HEK293T (cell line): Measurements from ENCODE around the gene DKK2.

Source experiments
- CTCF ChIA-PET: fragments of 350-600 bp; formaldehyde crosslinking; extraction: SDS; loops from one replicate; lab custom pipeline; 2021; ENCODE audit warnings: antibody characterized with exemption, inconsistent platforms; lab: Yijun Ruan, JAX
- POLR2A ChIA-PET: fragments of 350-600 bp; formaldehyde crosslinking; extraction: SDS; loops from one replicate; lab custom pipeline; 2020; ENCODE audit warnings: antibody characterized with exemption, inconsistent platforms; lab: Yijun Ruan, JAX
- DNase-seq: peaks from one replicate; pipeline ENCODE4 v3.0.0; 2012; ENCODE audit warnings: mixed read lengths; ENCODE audit errors: extremely low spot score
- ARNT ChIP-seq: fragments of 450-650 bp; IDR thresholded peaks from 2 replicates; pipeline ENCODE4 v1.6.1; 2017; ENCODE audit warnings: mild to moderate bottlenecking
- BHLHE40 ChIP-seq: fragments of 450-650 bp; IDR thresholded peaks from 2 replicates; pipeline ENCODE4 v1.6.1; 2016; ENCODE audit warnings: mild to moderate bottlenecking, moderate library complexity, borderline replicate concordance
- CTBP1 ChIP-seq: fragments of 450-650 bp; IDR thresholded peaks from 2 replicates; pipeline ENCODE4 v1.6.1; 2016; ENCODE audit warnings: borderline replicate concordance
- ELF4 ChIP-seq: fragments of 450-650 bp; IDR thresholded peaks from 2 replicates; pipeline ENCODE4 v1.6.1; 2017; ENCODE audit warnings: antibody characterized with exemption
- FOXA1 ChIP-seq: fragments of 450-650 bp; IDR thresholded peaks from 2 replicates; pipeline ENCODE4 v1.6.1; 2016; ENCODE audit warnings: mild to moderate bottlenecking
- FOXK2 ChIP-seq: fragments of 450-650 bp; IDR thresholded peaks from 2 replicates; pipeline ENCODE4 v1.6.1; 2016; ENCODE audit warnings: mild to moderate bottlenecking
- FOXM1 ChIP-seq: fragments of 450-650 bp; IDR thresholded peaks from 2 replicates; pipeline ENCODE4 v1.6.1; 2017; ENCODE audit warnings: mild to moderate bottlenecking, borderline replicate concordance
- HDGF ChIP-seq: fragments of 450-650 bp; IDR thresholded peaks from 2 replicates; pipeline ENCODE4 v1.6.1; 2017; ENCODE audit warnings: antibody characterized with exemption, borderline replicate concordance
- L3MBTL2 ChIP-seq: fragments of 450-650 bp; conservative IDR thresholded peaks from 2 replicates; pipeline ENCODE4 v1.6.1; 2016; ENCODE audit warnings: mild to moderate bottlenecking
- LEF1 ChIP-seq: fragments of 450-650 bp; IDR thresholded peaks from 2 replicates; pipeline ENCODE4 v1.6.1; 2017; ENCODE audit warnings: mild to moderate bottlenecking, borderline replicate concordance
- NFRKB ChIP-seq: fragments of 450-650 bp; IDR thresholded peaks from 2 replicates; pipeline ENCODE4 v1.6.1; 2016; ENCODE audit warnings: mild to moderate bottlenecking, moderate library complexity
- PKNOX1 ChIP-seq: fragments of 450-650 bp; IDR thresholded peaks from 2 replicates; pipeline ENCODE4 v1.6.1; 2016
- SP1 ChIP-seq: fragments of 450-650 bp; IDR thresholded peaks from 2 replicates; pipeline ENCODE4 v1.6.1; 2017
- SUZ12 ChIP-seq: fragments of 450-650 bp; IDR thresholded peaks from 2 replicates; pipeline ENCODE4 v1.6.1; 2016; ENCODE audit warnings: mild to moderate bottlenecking
- TARDBP ChIP-seq: fragments of 450-650 bp; IDR thresholded peaks from 2 replicates; pipeline ENCODE4 v1.6.1; 2016
- ZNF384 ChIP-seq: fragments of 450-650 bp; IDR thresholded peaks from 2 replicates; pipeline ENCODE4 v1.6.1; 2016

The DKK2 gene

DNA sequence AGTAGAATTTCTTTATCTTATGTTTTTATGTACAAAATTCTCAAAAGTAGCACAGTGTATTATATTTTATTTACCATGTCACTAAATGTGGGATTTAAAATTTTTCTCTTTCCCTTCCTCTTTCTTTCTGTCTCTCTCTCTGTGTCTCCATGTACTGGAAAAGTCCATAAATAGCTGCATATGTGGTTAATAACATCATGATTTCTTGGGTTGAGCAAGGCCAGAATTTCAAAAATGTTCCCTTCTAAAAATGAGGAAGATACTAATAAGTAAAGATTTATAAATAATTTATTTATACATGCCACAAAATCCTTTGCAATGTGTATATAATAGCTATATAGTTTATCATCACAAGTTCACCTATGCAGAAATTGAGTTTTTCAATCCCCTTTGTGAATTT, 29.1 kb upstream of the DKK2 start:
- no peak for DNase-seq
- ChIA-PET CTCF (no interaction called here), POLR2A (no interaction called here)
- no peak for TF ChIP-seq HDGF
- TF ChIP-seq TARDBP: no peak
- no peak for TF ChIP-seq BHLHE40
- TF ChIP-seq LEF1: no peak

- ChIA-PET POLR2A (no interaction called here), CTCF (no interaction called here)
- TF ChIP-seq ELF4 (no peak), FOXA1 (no peak), ZNF384 (no peak), PKNOX1 (no peak), SP1 (no peak), FOXM1 (no peak), LEF1 (no peak), NFRKB (no peak), L3MBTL2 (no peak), FOXK2 (no peak), CTBP1 (no peak), ARNT (no peak)
- DNase-seq: no peak
These were observed 24.3 kb upstream of the DKK2 start for GRCh38 chr4:107060388-107060787.

DNA sequence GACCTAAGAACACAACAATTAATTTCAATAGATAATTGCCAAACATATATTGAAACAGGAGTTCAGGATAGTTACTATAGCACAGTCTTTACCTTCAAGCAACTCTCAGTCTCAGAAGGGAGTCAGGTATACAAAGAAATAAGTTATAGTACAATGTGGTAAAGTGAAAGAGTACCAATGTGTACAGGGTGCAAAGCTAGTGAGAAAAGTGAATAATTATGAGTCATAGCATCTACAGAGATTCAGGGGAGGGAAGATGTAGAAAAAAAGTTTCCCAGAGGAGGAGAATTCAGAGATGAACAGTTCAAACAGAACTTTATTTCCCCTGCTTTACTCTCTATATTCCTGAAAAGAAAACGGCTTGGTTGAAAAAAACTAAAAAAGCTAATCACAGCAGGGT, 22.7 kb upstream of the DKK2 start:
- ChIA-PET POLR2A (no interaction called here), CTCF (no interaction called here)
- no peak for DNase-seq
- TF ChIP-seq L3MBTL2 (no peak), NFRKB (no peak), HDGF (no peak), TARDBP (no peak), FOXM1 (no peak), ZNF384 (no peak), FOXA1 (no peak), CTBP1 (no peak), FOXK2 (no peak), SUZ12 (no peak), BHLHE40 (no peak), PKNOX1 (no peak), LEF1 (no peak), ARNT (no peak), ELF4 (no peak), SP1 (no peak)

- ChIA-PET POLR2A (no interaction called here), CTCF (no interaction called here)
These were observed 14.5 kb upstream of the DKK2 start for GRCh38 chr4:107050525-107051135.

GRCh38 chr4:107046261-107046660, 10.1 kb upstream of the DKK2 start:
- no peak for DNase-seq
- TF ChIP-seq PKNOX1 (no peak), NFRKB (no peak), ELF4 (no peak), LEF1 (no peak), HDGF (no peak), ARNT (no peak), FOXK2 (no peak), FOXA1 (no peak), BHLHE40 (no peak), SP1 (no peak), FOXM1 (no peak), ZNF384 (no peak), L3MBTL2 (no peak), CTBP1 (no peak), SUZ12 (no peak), TARDBP (no peak)
- ChIA-PET CTCF (no interaction called here), POLR2A (no interaction called here)

More at GRCh38 chr4:107050525-107051135, 14.5 kb upstream of the DKK2 start:
- peak; percentile 22 for DNase-seq
- no peak for TF ChIP-seq ARNT
- TF ChIP-seq CTBP1: no peak
- TF ChIP-seq L3MBTL2: no peak
- no peak for TF ChIP-seq NFRKB
- TF ChIP-seq ELF4: no peak
- no peak for TF ChIP-seq BHLHE40
- no peak for TF ChIP-seq HDGF
- no peak for TF ChIP-seq PKNOX1
- TF ChIP-seq LEF1: no peak

GRCh38 chr4:107044170-107044569, 8.1 kb upstream of the DKK2 start:
- CTCF ChIA-PET: no interaction called here
- DNase-seq: no peak
- POLR2A ChIA-PET: no interaction called here
- TF ChIP-seq CTBP1 (no peak), ZNF384 (no peak), SP1 (no peak), FOXK2 (no peak), LEF1 (no peak), ELF4 (no peak), BHLHE40 (no peak), SUZ12 (no peak), TARDBP (no peak), FOXM1 (no peak)
